HUES64 (cell line): ENCODE results near the gene KMT2C. TPM values are rescaled to one million over a fixed set of nuclear protein-coding genes. Genes with fewer than 3 reads are reported as not detected.
A peak's percentile ranks its signal among the peaks of the same experiment; 100 is the strongest.
"Not testable (repeated sequence)": the region's sequence is repeated elsewhere in the genome, so short reads cannot be mapped to it uniquely, and the experiment has no call there.

Experiments used
- H3K27ac ChIP-seq: 2 replicates; pipeline ENCODE4 v1.7.0; 2013; ENCODE audit warnings: low read depth, low read length, inconsistent platforms
- H3K27me3 ChIP-seq: 2 replicates; pipeline ENCODE4 v1.6.1; 2013; ENCODE audit warnings: mild to moderate bottlenecking, low read length; ENCODE audit not compliant: insufficient read depth
- H3K36me3 ChIP-seq: 2 replicates; pipeline ENCODE4 v1.6.1; 2013; ENCODE audit warnings: mild to moderate bottlenecking, low read length; ENCODE audit not compliant: insufficient read depth
- H3K4me1 ChIP-seq: 2 replicates; pipeline ENCODE4 v1.6.1; 2013; ENCODE audit warnings: mild to moderate bottlenecking, low read length, moderate library complexity; ENCODE audit not compliant: insufficient read depth
- H3K4me3 ChIP-seq: 2 replicates; pipeline ENCODE4 v1.5.1; 2013; ENCODE audit warnings: mild to moderate bottlenecking, low read length, moderate library complexity
- H3K9ac ChIP-seq: 2 replicates; pipeline ENCODE4 v1.6.1; 2013; ENCODE audit warnings: mild to moderate bottlenecking, low read depth, low read length
- H3K9me3 ChIP-seq: 2 replicates; pipeline ENCODE4 v1.6.1; 2013; ENCODE audit warnings: low read depth, low read length; ENCODE audit not compliant: insufficient read depth
- WGBS: fragments of 150-250, 120-280 bp; methylation state at CpG from one replicate; pipeline ENCODE4 v1.1.7; 2013; ENCODE audit warnings: missing lambda C conversion rate; 5-methylcytosine and 5-hydroxymethylcytosine counted together
- polyA plus RNA-seq, 2 experiments: library from polyadenylated mRNA; stranded (reverse); fragments of 50-300 nt; gene quantifications; one replicate each; pipeline ENCODE4 v1.2.3, GENCODE V29; 2013

KMT2C gene
- polyA plus RNA-seq (2013, experiment 1 of 2): 6.7 TPM
- polyA plus RNA-seq (2013, experiment 2 of 2): 7.5 TPM

GRCh38 chr7:152435384-152436110, at the start of gene KMT2C:
TSS of gene KMT2C (minus strand) at chr7:152436003. CDS start at chr7:152435786, 217 bp downstream.
- Histone ChIP-seq H3K4me3 (peak within 1 kb of the TSS; percentile 71), H3K27ac (peak within 1 kb of the TSS; percentile 91; the same call in 1 of the 2 replicates)
- under 1% methylated on average over 103 of the region's 107 CpGs for WGBS

GRCh38 chr7:152481082-152481481, 45.3 kb upstream of the KMT2C start:
- Histone ChIP-seq H3K9ac (no peak overlapping the region), H3K9me3 (no peaks in the 10 kb centered on the region), H3K4me3 (no peak overlapping the region), H3K27me3 (no peaks in the 10 kb centered on the region), H3K27ac (no peak overlapping the region), H3K36me3 (no peaks in the 10 kb centered on the region), H3K4me1 (no peaks in the 10 kb centered on the region)
- 90% methylated on average over 4 of the region's 4 CpGs for WGBS

More at GRCh38 chr7:152435384-152436110, at the start of gene KMT2C:
- no peaks in the 10 kb centered on the region for H3K9me3 ChIP-seq
- H3K4me1 ChIP-seq: peaks cover 21% of the 10 kb centered on the region
- H3K9ac ChIP-seq: peak within 1 kb of the TSS; percentile 82
- H3K27me3 ChIP-seq: peaks cover 9% of the 10 kb centered on the region; the same call in 1 of the 2 replicates
- no peaks in the 10 kb centered on the region for H3K36me3 ChIP-seq

- 92% methylated on average over 4 of the region's 4 CpGs for WGBS
Observed at GRCh38 chr7:152480664-152481063, 44.9 kb upstream of the KMT2C start.

GRCh38 chr7:152479595-152479994, 43.8 kb upstream of the KMT2C start:
- WGBS: 97% methylated on average over 1 of the region's 1 CpG
- H3K9me3 ChIP-seq: no peaks in the 10 kb centered on the region
- H3K4me1 ChIP-seq: no peaks in the 10 kb centered on the region
- no peaks in the 10 kb centered on the region for H3K27me3 ChIP-seq
- no peak overlapping the region for H3K4me3 ChIP-seq
- H3K27ac ChIP-seq: no peak overlapping the region
- H3K36me3 ChIP-seq: no peaks in the 10 kb centered on the region
- H3K9ac ChIP-seq: no peak overlapping the region

More at GRCh38 chr7:152480664-152481063, 44.9 kb upstream of the KMT2C start:
- Histone ChIP-seq H3K4me1 (no peaks in the 10 kb centered on the region), H3K4me3 (no peak overlapping the region), H3K27me3 (no peaks in the 10 kb centered on the region), H3K27ac (no peak overlapping the region), H3K9me3 (no peaks in the 10 kb centered on the region), H3K36me3 (no peaks in the 10 kb centered on the region), H3K9ac (no peak overlapping the region)

GRCh38 chr7:152478140-152478539, 42.3 kb upstream of the KMT2C start:
- H3K27me3 ChIP-seq: no peaks in the 10 kb centered on the region

GRCh38 chr7:152477079-152477478, 41.3 kb upstream of the KMT2C start:
- Histone ChIP-seq H3K9ac (no peak overlapping the region), H3K4me3 (no peak overlapping the region), H3K27me3 (no peaks in the 10 kb centered on the region), H3K36me3 (no peaks in the 10 kb centered on the region), H3K27ac (no peak overlapping the region), H3K9me3 (no peaks in the 10 kb centered on the region), H3K4me1 (no peaks in the 10 kb centered on the region)
- WGBS: 95% methylated on average over 2 of the region's 2 CpGs

More at GRCh38 chr7:152478140-152478539, 42.3 kb upstream of the KMT2C start:
- Histone ChIP-seq H3K4me1 (no peaks in the 10 kb centered on the region), H3K4me3 (no peak overlapping the region), H3K9me3 (no peaks in the 10 kb centered on the region), H3K27ac (no peak overlapping the region), H3K36me3 (no peaks in the 10 kb centered on the region), H3K9ac (no peak overlapping the region)
- 98% methylated on average over 2 of the region's 2 CpGs for WGBS

GRCh38 chr7:152476551-152476950, 40.7 kb upstream of the KMT2C start:
- Histone ChIP-seq H3K27me3 (no peaks in the 10 kb centered on the region), H3K36me3 (no peaks in the 10 kb centered on the region), H3K9me3 (peaks cover 1% of the 10 kb centered on the region; the same call in 1 of the 2 replicates), H3K27ac (no peak overlapping the region), H3K9ac (no peak overlapping the region), H3K4me1 (no peaks in the 10 kb centered on the region), H3K4me3 (no peak overlapping the region)
- WGBS: 100% methylated on average over 3 of the region's 3 CpGs

GRCh38 chr7:152471023-152471620, 35.3 kb upstream of the KMT2C start:
- H3K4me1 ChIP-seq, H3K27me3 ChIP-seq, H3K9ac ChIP-seq, H3K9me3 ChIP-seq, H3K36me3 ChIP-seq, H3K27ac ChIP-seq, H3K4me3 ChIP-seq: not testable (repeated sequence)
- WGBS: 92% methylated on average over 8 of the region's 8 CpGs

GRCh38 chr7:152470251-152471022, 34.6 kb upstream of the KMT2C start:
- H3K4me1 ChIP-seq, H3K27ac ChIP-seq, H3K27me3 ChIP-seq, H3K4me3 ChIP-seq, H3K36me3 ChIP-seq, H3K9me3 ChIP-seq, H3K9ac ChIP-seq: not testable (repeated sequence)
- 92% methylated on average over 7 of the region's 7 CpGs for WGBS

GRCh38 chr7:152469576-152469975, 33.8 kb upstream of the KMT2C start:
- H3K9ac ChIP-seq, H3K9me3 ChIP-seq, H3K27me3 ChIP-seq, H3K4me3 ChIP-seq, H3K4me1 ChIP-seq, H3K27ac ChIP-seq, H3K36me3 ChIP-seq: not testable (repeated sequence)
- WGBS: 89% methylated on average over 7 of the region's 7 CpGs

GRCh38 chr7:152467225-152467624, 31.4 kb upstream of the KMT2C start:
- no peak overlapping the region for H3K9ac ChIP-seq
- H3K27me3 ChIP-seq: peaks cover 6% of the 10 kb centered on the region; the same call in 1 of the 2 replicates
- H3K36me3 ChIP-seq: no peaks in the 10 kb centered on the region
- H3K4me3 ChIP-seq: no peak overlapping the region
- H3K27ac ChIP-seq: no peak overlapping the region
- peaks cover 9% of the 10 kb centered on the region for H3K9me3 ChIP-seq
- WGBS: 95% methylated on average over 9 of the region's 9 CpGs
- peaks cover 9% of the 10 kb centered on the region for H3K4me1 ChIP-seq
